HepG2 (cell line): Measurements from ENCODE around the gene KCNH6. TPM values are rescaled to one million over a fixed set of nuclear protein-coding genes. Genes with fewer than 3 reads are reported as not detected.

Experiments used
- ATAC-seq: fragments of 200-7000 bp; cut with Tn5 transposase; 3 replicates; pipeline ENCODE4 v1.9.1; 2020; ENCODE audit warnings: mild to moderate bottlenecking, moderate library complexity
- BruUV-seq: library from RNA; stranded (reverse); fragments of 400-500 nt; replicated peaks from 2 replicates; lab custom pipeline; 2021; lab: Mats Ljungman, UMichigan
- CTCF ChIA-PET: fragments of 300-600 bp; formaldehyde crosslinking; extraction: SDS; loops from one replicate; lab custom pipeline; 2021; ENCODE audit warnings: low total read pairs, inconsistent platforms, low intra/inter-chr PET ratio; lab: Yijun Ruan, JAX
- POLR2A ChIA-PET: fragments of 350-600 bp; sonication (Branson Sonifier 250); formaldehyde crosslinking; loops from one replicate; lab custom pipeline; 2020; ENCODE audit warnings: antibody characterized with exemption, inconsistent platforms; lab: Yijun Ruan, JAX
- DNase-seq: peaks from one replicate; pipeline ENCODE4 v3.0.0-alpha.2; 2015; ENCODE audit warnings: low spot score
- FAIRE-seq: peaks from 3 replicates; lab custom pipeline; 2011; peaks lifted over from hg19 to GRCh38; lab: Jason Lieb, UNC
- H2AFZ ChIP-seq: one replicate; pipeline ENCODE4 v1.6.1; 2011; ENCODE audit warnings: low read length, inconsistent platforms
- H3K27ac ChIP-seq: fragments of 300-600 bp; 3 replicates; pipeline ENCODE4 v1.8.0; 2011; ENCODE audit warnings: mixed run types, mild to moderate bottlenecking, mixed read lengths, low read length, inconsistent platforms; ENCODE audit not compliant: insufficient read depth; ENCODE audit errors: extremely low read length
- H3K27me3 ChIP-seq, 2 experiments: fragments of 200-600 bp in 1 of 2; 2 replicates in 1 of 2; 3 replicates in 1 of 2; pipeline versions ENCODE4 v1.6.0 to v1.8.0; 2011; ENCODE audit warnings: low read length in 2 of 2, mild to moderate bottlenecking in 2 of 2, moderate library complexity in 2 of 2, inconsistent platforms in 1 of 2; ENCODE audit not compliant: insufficient read depth in 2 of 2, control insufficient read depth in 1 of 2
- H3K36me3 ChIP-seq, 2 experiments: fragments of 200-600 bp in 1 of 2; replicated peaks in 1 of 2; 2 replicates in 1 of 2; 3 replicates in 1 of 2; pipeline versions ENCODE4 v1.5.1 to v1.8.0; 2011; ENCODE audit warnings: low read length in 2 of 2, inconsistent platforms in 1 of 2; ENCODE audit not compliant: insufficient read depth in 2 of 2, control insufficient read depth in 1 of 2
- H3K4me1 ChIP-seq: 2 replicates; pipeline ENCODE4 v1.5.1; 2012; ENCODE audit warnings: low read length, inconsistent platforms; ENCODE audit not compliant: insufficient read depth
- H3K4me2 ChIP-seq: 2 replicates; pipeline ENCODE4 v1.6.0; 2011; ENCODE audit warnings: low read depth, low read length, inconsistent platforms
- H3K4me3 ChIP-seq, 3 experiments: fragments of 200-600 bp in 1 of 3; sonication (generic), shearing (Covaris generic) in 1 of 3; replicated peaks in 1 of 3; 2 replicates each; pipeline ENCODE4 v1.5.1; 2011 to 2016; ENCODE audit warnings: low read length in 3 of 3, inconsistent platforms in 2 of 3, low read depth in 2 of 3, mild to moderate bottlenecking in 2 of 3, control low read depth in 1 of 3, mixed read lengths in 1 of 3; ENCODE audit not compliant: insufficient read depth in 1 of 3
- H3K79me2 ChIP-seq: one replicate; pipeline ENCODE4 v1.6.1; 2011; ENCODE audit warnings: low read length, inconsistent platforms; ENCODE audit not compliant: insufficient read depth
- H3K9ac ChIP-seq: 2 replicates; pipeline ENCODE4 v1.6.0; 2011; ENCODE audit warnings: mild to moderate bottlenecking, low read depth, low read length, inconsistent platforms; ENCODE audit not compliant: insufficient read depth
- H3K9me3 ChIP-seq: 2 replicates; pipeline ENCODE4 v1.5.1; 2012; ENCODE audit warnings: mild to moderate bottlenecking, low read length
- H4K20me1 ChIP-seq: 2 replicates; pipeline ENCODE4 v1.6.0; 2011; ENCODE audit warnings: inconsistent platforms, mild to moderate bottlenecking, low read length, moderate library complexity; ENCODE audit not compliant: insufficient read depth
- ARID3A ChIP-seq: IDR thresholded peaks from 2 replicates; pipeline ENCODE4 v1.6.1; 2012; ENCODE audit warnings: low read depth, low read length, improper control_type of control experiment
- ATF1 ChIP-seq: IDR thresholded peaks from 2 replicates; pipeline ENCODE4 v1.6.1; 2016; ENCODE audit warnings: mild to moderate bottlenecking, control low read depth
- EZH2 ChIP-seq: conservative IDR thresholded peaks from 2 replicates; pipeline ENCODE4 v1.6.1; 2012; ENCODE audit warnings: mild to moderate bottlenecking, low read depth, low read length, moderate library complexity
- FOXP1 ChIP-seq, 2 experiments: fragments of 450-650 bp in 1 of 2; IDR thresholded peaks; 2 replicates each; pipeline ENCODE4 v1.6.1; 2017 to 2018; ENCODE audit warnings: antibody characterized with exemption in 1 of 2
- HIC2 ChIP-seq: sonication (generic); formaldehyde crosslinking; IDR thresholded peaks from 2 replicates; pipeline ENCODE4 v1.9.0; 2022; ENCODE audit warnings: low read depth, missing genetic modification reagents
- HMG20B ChIP-seq: conservative IDR thresholded peaks from 2 replicates; pipeline ENCODE4 v1.6.1; 2016; ENCODE audit warnings: missing genetic modification reagents, missing compliant biosample characterization
- HNF4A ChIP-seq: sonication (generic); formaldehyde crosslinking; IDR thresholded peaks from 2 replicates; pipeline ENCODE4 v1.4.0; 2020; ENCODE audit warnings: missing genetic modification reagents
- HNF4G ChIP-seq, 2 experiments: sonication (generic) in 1 of 2; formaldehyde crosslinking in 1 of 2; IDR thresholded peaks; 2 replicates each; pipeline versions ENCODE4 v1.4.0 to v1.6.1; 2011 to 2020; ENCODE audit warnings: borderline replicate concordance in 2 of 2, low read depth in 2 of 2, mild to moderate bottlenecking in 2 of 2, low read length in 1 of 2, missing genetic modification reagents in 1 of 2, moderate library complexity in 1 of 2
- HNRNPL ChIP-seq: fragments of 200-400 bp; formaldehyde crosslinking; IDR thresholded peaks from 2 replicates; pipeline ENCODE4 v1.6.1; 2017; ENCODE audit warnings: mild to moderate bottlenecking, low read depth, low read length
- HNRNPLL ChIP-seq: fragments of 200-400 bp; formaldehyde crosslinking; IDR thresholded peaks from 2 replicates; pipeline ENCODE4 v1.6.1; 2017; ENCODE audit warnings: mild to moderate bottlenecking, low read depth, low read length; ENCODE audit not compliant: poor library complexity, severe bottlenecking
- HOXA7 ChIP-seq: sonication (generic); formaldehyde crosslinking; IDR thresholded peaks from 2 replicates; pipeline ENCODE4 v1.8.1; 2022; ENCODE audit warnings: mild to moderate bottlenecking, missing genetic modification reagents, moderate library complexity
- KLF15 ChIP-seq: sonication (generic); formaldehyde crosslinking; IDR thresholded peaks from 2 replicates; pipeline ENCODE4 v1.8.1; 2023; ENCODE audit warnings: borderline replicate concordance, mild to moderate bottlenecking, inconsistent platforms, missing genetic modification reagents, mixed read lengths
- MAX ChIP-seq: IDR thresholded peaks from 2 replicates; pipeline ENCODE4 v1.6.1; 2012; ENCODE audit warnings: inconsistent platforms
- NCOR1 ChIP-seq: fragments of 200-600 bp; sonication (generic); IDR thresholded peaks from 2 replicates; pipeline ENCODE4 v1.7.0; 2017; ENCODE audit warnings: antibody characterized with exemption, low read length, borderline replicate concordance
- ONECUT2 ChIP-seq: sonication (generic); formaldehyde crosslinking; IDR thresholded peaks from 2 replicates; pipeline ENCODE4 v1.4.0; 2020; ENCODE audit warnings: missing genetic modification reagents
- TGIF2 ChIP-seq: IDR thresholded peaks from 2 replicates; pipeline ENCODE4 v1.6.1; 2016; ENCODE audit warnings: control low read depth, missing compliant biosample characterization
- ZNF496 ChIP-seq: sonication (generic); formaldehyde crosslinking; IDR thresholded peaks from 2 replicates; pipeline ENCODE4 v1.8.1; 2023; ENCODE audit warnings: mild to moderate bottlenecking, moderate library complexity, missing genetic modification reagents; ENCODE audit not compliant: insufficient replicate concordance
- ZNF639 ChIP-seq: conservative IDR thresholded peaks from 2 replicates; pipeline ENCODE4 v1.6.1; 2018; ENCODE audit warnings: missing genetic modification reagents
- ZNF777 ChIP-seq: sonication (generic); formaldehyde crosslinking; IDR thresholded peaks from 2 replicates; pipeline ENCODE4 v1.4.0; 2020; ENCODE audit warnings: missing genetic modification reagents
- ZSCAN9 ChIP-seq: IDR thresholded peaks from 2 replicates; pipeline ENCODE4 v1.6.1; 2016; ENCODE audit warnings: borderline replicate concordance
- WGBS: methylation state at CpG from one replicate; pipeline ENCODE4 v1.1.6; 2017; ENCODE audit warnings: low lambda C conversion rate; 5-methylcytosine and 5-hydroxymethylcytosine counted together
- in situ Hi-C: cut with HindIII; loops from 2 replicates; pipeline ENCODE4 v1.10.0; 2017; ENCODE audit warnings: low pct_unique_long_range_greater_than_20kb; ENCODE audit not compliant: extremely low pct_ligation_motif_present
- intact Hi-C: fragments of 100-400 bp; cut with micrococcal nuclease; formaldehyde crosslinking; loops from one replicate; pipeline ENCODE4 v1.10.0; 2022; ENCODE audit not compliant: unreplicated experiment
- polyA plus RNA-seq, 8 experiments: library from polyadenylated mRNA; depleted of rRNA in 3 of 8; stranded (reverse) in 7 of 8; unstranded in 1 of 8; fragments of >200 nt; fragmentation: Illumina TruSeq in 4 of 8; extraction: Trizol in 4 of 8; gene quantifications; 2 replicates each; pipeline versions ENCODE4 v1.2.1 to v1.2.3, GENCODE V29; 2011 to 2016; ENCODE audit warnings: low read depth in 4 of 8, missing spikeins in 1 of 8, mixed read lengths in 1 of 8; ENCODE audit not compliant: insufficient read depth in 1 of 8
- total RNA-seq, 5 experiments: library from RNA; depleted of rRNA; stranded (reverse); fragments of >200 nt; fragmentation: Illumina TruSeq; extraction: Trizol; gene quantifications; 2 replicates each; pipeline ENCODE4 v1.2.3, GENCODE V29; 2016; ENCODE audit warnings: low read depth in 1 of 5

The KCNH6 gene
- total and polyA plus RNA-seq, 2 of the 13 experiments (the other 11 are each of a cell fraction or from before 2014, with no cell fraction given), result 0.05 to 0.18 TPM

- no peaks in the 10 kb centered on the region for H3K9me3 ChIP-seq
- H3K27ac ChIP-seq, result no peak overlapping the region
- no peaks in the 10 kb centered on the region for H4K20me1 ChIP-seq
- 23% methylated on average over 12 of the region's 12 CpGs for WGBS
- H3K4me2 ChIP-seq, result no peak overlapping the region
- in situ Hi-C loops (no loop called here), intact Hi-C loops (no loop called here)
- H3K79me2 ChIP-seq, result no peaks in the 10 kb centered on the region
- H3K27me3 ChIP-seq, result peaks cover 10 to 67% of the 10 kb centered on the region in 2 experiments; a peak in 4 of 5 replicates
- CTCF ChIA-PET, result no interaction called here
- H2AFZ ChIP-seq, result no peak overlapping the region
- H3K36me3 ChIP-seq, result no peaks in the 10 kb centered on the region
- H3K4me3 ChIP-seq, result no peak overlapping the region
- H3K9ac ChIP-seq, result no peak overlapping the region
- no peak for ATAC-seq
- FAIRE-seq, result no peak
- POLR2A ChIA-PET, result no interaction called here
- BruUV-seq, result no TSS peak
- no peak for DNase-seq
- H3K4me1 ChIP-seq, result peaks cover 27% of the 10 kb centered on the region
- TF ChIP-seq HOXA7 (CRISPR knock-in tag) (no peak), ZNF777 (no peak), ZNF496 (CRISPR knock-in tag) (no peak), HMG20B (CRISPR knock-in tag) (no peak), MAX (no peak), ONECUT2 (CRISPR knock-in tag) (no peak), HNRNPL (0 out of 2 replicates have a peak, but pooled peaks have one; percentile 40), ATF1 (CRISPR knock-in tag) (no peak), ARID3A (no peak), NCOR1 (no peak), HNF4A (CRISPR knock-in tag) (peak; percentile 33), ZSCAN9 (no peak), ZNF639 (no peak), HNF4G (IDR thresholded peaks at IDR 0.05; ENCODE audit: borderline replicate concordance, low read depth, low read length) (0 out of 2 replicates have a peak, but pooled peaks have one; percentile 28), HNF4G (CRISPR knock-in tag; IDR thresholded peaks at IDR 0.05; ENCODE audit: borderline replicate concordance, low read depth) (no peak), TGIF2 (CRISPR knock-in tag) (no peak), HIC2 (CRISPR knock-in tag) (peak; percentile 60; the same call in 1 of the 2 replicates), HNRNPLL (no peak), EZH2 (no peak), FOXP1 (IDR thresholded peaks at IDR 0.05) (no peak), FOXP1 (CRISPR knock-in tag; IDR thresholded peaks at IDR 0.05) (no peak), KLF15 (CRISPR knock-in tag) (no peak)
These were observed 28.7 kb upstream of the KCNH6 start for GRCh38 chr17:63494300-63494928.
